Embryonic facial prominence (tissue), 1 donor: Measurements from ENCODE around the gene CIDEB.
A peak's percentile ranks its signal among the peaks of the same experiment; 100 is the strongest.
"Not testable (repeated sequence)": the region's sequence is repeated elsewhere in the genome, so short reads cannot be mapped to it uniquely, and the experiment has no call there.

Source experiments
- DNase-seq: peaks from one replicate; pipeline ENCODE4 v3.0.0-alpha.2; 2016; ENCODE audit errors: extremely low spot score

CIDEB gene

GRCh38 chr14:24332268-24332993 is 24.7 kb upstream of the CIDEB start:
- peak; percentile 43 for DNase-seq

GRCh38 chr14:24331731-24332267 is 24.0 kb upstream of the CIDEB start:
- no peak for DNase-seq

- DNase-seq: no peak
Measured at GRCh38 chr14:24330973-24331674, 23.3 kb upstream of the CIDEB start.

GRCh38 chr14:24329736-24330135 is 22.0 kb upstream of the CIDEB start:
- no peak for DNase-seq

GRCh38 chr14:24329073-24329663 is 21.4 kb upstream of the CIDEB start:
- DNase-seq: no peak

- not testable (repeated sequence) for DNase-seq
Measured at GRCh38 chr14:24327914-24328313, 20.1 kb upstream of the CIDEB start.

GRCh38 chr14:24327303-24327702 is 19.5 kb upstream of the CIDEB start:
- DNase-seq: no peak

GRCh38 chr14:24325963-24326362 is 18.2 kb upstream of the CIDEB start:
- DNase-seq: no peak

GRCh38 chr14:24325041-24325530 is 17.3 kb upstream of the CIDEB start:
- DNase-seq: no peak

- DNase-seq: no peak
Measured at GRCh38 chr14:24324024-24324423, 16.2 kb upstream of the CIDEB start.

GRCh38 chr14:24323341-24323740 is 15.6 kb upstream of the CIDEB start:
- DNase-seq: no peak

GRCh38 chr14:24322672-24323071 is 14.9 kb upstream of the CIDEB start:
- no peak for DNase-seq

- no peak for DNase-seq
Measured at GRCh38 chr14:24321212-24321975, 13.6 kb upstream of the CIDEB start.

GRCh38 chr14:24317141-24317928 is 9.6 kb upstream of the CIDEB start:
- DNase-seq: no peak

- no peak for DNase-seq
Measured at GRCh38 chr14:24316597-24316950, 8.8 kb upstream of the CIDEB start.

GRCh38 chr14:24315807-24316596 is 8.2 kb upstream of the CIDEB start:
- no peak for DNase-seq

GRCh38 chr14:24315243-24315806 is 7.5 kb upstream of the CIDEB start:
- DNase-seq: no peak

GRCh38 chr14:24314377-24315193 is 6.8 kb upstream of the CIDEB start:
- no peak for DNase-seq

- no peak for DNase-seq
Measured at GRCh38 chr14:24313913-24314312, 6.1 kb upstream of the CIDEB start.
